ENCODE data around the gene CERS6. TPM values are rescaled to one million over a fixed set of nuclear protein-coding genes. Genes with fewer than 3 reads are reported as not detected.

CERS6 gene
- total and polyA plus RNA-seq, 2 of the 8 experiments (the other 6 are each of a cell fraction or from before 2014, with no cell fraction given): 6.8 to 28.2 TPM

DNA sequence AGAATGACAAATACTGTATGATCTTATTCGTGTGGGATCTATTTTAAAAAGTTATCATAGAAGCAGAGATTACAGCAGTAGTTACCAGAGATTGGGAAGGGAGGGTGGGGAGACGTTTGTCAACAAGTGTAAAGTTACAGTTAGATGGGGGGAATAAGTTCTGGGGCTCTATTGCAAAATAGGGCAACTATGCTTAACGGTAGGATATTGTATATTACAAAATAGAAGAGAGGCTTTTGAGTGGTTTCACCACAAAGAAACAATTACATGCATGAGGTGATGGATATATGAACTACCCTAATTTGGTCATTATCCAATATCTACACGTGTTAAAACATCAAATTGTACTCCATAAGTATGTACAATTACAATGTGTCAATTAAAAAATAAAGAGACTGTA lies 223.0 kb downstream of the CERS6 start:
- no peak overlapping the region for H2AFZ ChIP-seq (ENCODE audit: low read length)
- ChIA-PET CTCF (ENCODE audit: partially characterized antibody) (no interaction called here), POLR2A (ENCODE audit: partially characterized antibody) (no interaction called here)
- H4K91ac ChIP-seq (replicated peaks; ENCODE audit: insufficient read length, low read length): no peak overlapping the region
- no peak overlapping the region for H2BK12ac ChIP-seq (ENCODE audit: low read depth, low read length)
- H2BK5ac ChIP-seq (ENCODE audit: low read depth, low read length): no peak overlapping the region
- H3K9ac ChIP-seq (replicated peaks in 1 of 4; ENCODE audit: extremely low read depth in 1 of 4, low read depth in 3 of 4, low read length in 3 of 4): no peak overlapping the region
- no peak overlapping the region for H3K4me3 ChIP-seq (ENCODE audit: extremely low read depth in 1 of 4, insufficient read depth in 2 of 4, low read depth in 3 of 4, low read length in 4 of 4)
- peaks cover 0 to 1% of the 10 kb centered on the region in 2 experiments for H4K20me1 ChIP-seq (replicated peaks in 1 of 2; ENCODE audit: control insufficient read depth in 1 of 2, insufficient read depth in 2 of 2, low read length in 2 of 2)
- H4K5ac ChIP-seq (ENCODE audit: insufficient read length, low read depth, low read length): no peak overlapping the region
- H3K4me1 ChIP-seq (replicated peaks in 1 of 4; ENCODE audit: control insufficient read depth in 3 of 4, insufficient read depth in 4 of 4, low read length in 3 of 4): peaks cover 0 to 5% (median under 1%) of the 10 kb centered on the region in 4 experiments; a peak in 3 of 7 replicates
- no peak for DNase-seq (ENCODE audit: low read depth in 1 of 2, low spot score in 2 of 2)
- H3K27me3 ChIP-seq (replicated peaks in 1 of 4; ENCODE audit: control insufficient read depth in 3 of 4, extremely low read depth in 1 of 4, insufficient read depth in 3 of 4, low read length in 3 of 4): no peaks in the 10 kb centered on the region
- H2BK15ac ChIP-seq (ENCODE audit: low read length): no peak overlapping the region
- WGBS, 2 experiments (ENCODE audit: extremely low coverage in 1 of 2, insufficient coverage in 1 of 2, insufficient read length in 1 of 2, insufficient replicate concordance in 2 of 2, low coverage in 1 of 2, low lambda C conversion rate in 2 of 2, missing lambda C conversion rate in 1 of 2): 78% methylated on average over 4 of the region's 4 CpGs; no CpG with 5 or more reads in 1 of the 2 experiments
- H3K79me1 ChIP-seq (ENCODE audit: low read depth, low read length): no peaks in the 10 kb centered on the region
- H4K8ac ChIP-seq (ENCODE audit: extremely low read depth, insufficient read depth, low read length): no peak overlapping the region
- no peak overlapping the region for H2AK5ac ChIP-seq (ENCODE audit: low read depth, low read length)
- H3K56ac ChIP-seq (replicated peaks; ENCODE audit: insufficient read length, low read depth, low read length): no peak overlapping the region
- no peak overlapping the region for H3K27ac ChIP-seq (ENCODE audit: low read depth, low read length)
- H3K4ac ChIP-seq (replicated peaks; ENCODE audit: insufficient read length, low read depth, low read length): no peak overlapping the region
- H3K79me2 ChIP-seq (ENCODE audit: control insufficient read depth in 1 of 2, insufficient read depth in 2 of 2, low read length in 2 of 2): no peaks in the 10 kb centered on the region
- no peak overlapping the region for H3K14ac ChIP-seq (ENCODE audit: insufficient read length)
- H3K9me3 ChIP-seq (ENCODE audit: insufficient read depth in 2 of 2, low read depth in 1 of 2, low read length in 1 of 2): no peaks in the 10 kb centered on the region
- no peak overlapping the region for H3K4me2 ChIP-seq (ENCODE audit: insufficient read depth in 1 of 2, low read depth in 2 of 2, low read length in 2 of 2)
- no peaks in the 10 kb centered on the region for H3K36me3 ChIP-seq (ENCODE audit: control insufficient read depth in 2 of 4, insufficient read depth in 4 of 4, low read length in 3 of 4)
- no peak for FAIRE-seq
- H3K23me2 ChIP-seq (ENCODE audit: low read depth, low read length): no peaks in the 10 kb centered on the region
- no peak overlapping the region for H3K18ac ChIP-seq (ENCODE audit: extremely low read depth, low read length)
- no peak overlapping the region for H2BK20ac ChIP-seq (ENCODE audit: low read length)
- H3K23ac ChIP-seq (ENCODE audit: insufficient read length): no peak overlapping the region
- no peak overlapping the region for H2BK120ac ChIP-seq (replicated peaks; ENCODE audit: low read depth, low read length)
- no peak for TF ChIP-seq POLR2A (IDR thresholded peaks at IDR 0.05; ENCODE audit: control extremely low read depth in 1 of 2, low read depth in 2 of 2, low read length in 2 of 2)
- no peak for TF ChIP-seq TCF12 (IDR thresholded peaks at IDR 0.05; ENCODE audit: low read depth, low read length)
- no peak for TF ChIP-seq POLR2AphosphoS5 (IDR thresholded peaks at IDR 0.05; ENCODE audit: low read depth, low read length)
- TF ChIP-seq NANOG (IDR thresholded peaks at IDR 0.05; ENCODE audit: insufficient read depth, low read depth, low read length, poor library complexity, severe bottlenecking): no peak
- TF ChIP-seq SIRT6 (IDR thresholded peaks at IDR 0.05; ENCODE audit: low read length): no peak
- no peak for TF ChIP-seq BCL11A (IDR thresholded peaks at IDR 0.05; ENCODE audit: low read depth in 2 of 2, low read length in 2 of 2)
- TF ChIP-seq SIX5 (IDR thresholded peaks at IDR 0.05; ENCODE audit: low read depth, low read length): no peak
- no peak for TF ChIP-seq SUZ12 (IDR thresholded peaks at IDR 0.05; ENCODE audit: low read length)
- TF ChIP-seq TAF1 (IDR thresholded peaks at IDR 0.05; ENCODE audit: low read depth, low read length): no peak
- no peak for TF ChIP-seq JUND (IDR thresholded peaks at IDR 0.05; ENCODE audit: low read length)
- no peak for TF ChIP-seq SRF (IDR thresholded peaks at IDR 0.05; ENCODE audit: low read depth, low read length)
- TF ChIP-seq SAP30 (IDR thresholded peaks at IDR 0.05; ENCODE audit: insufficient read depth, insufficient replicate concordance, low read length): no peak
- TF ChIP-seq KDM5A (IDR thresholded peaks at IDR 0.05; ENCODE audit: low read length): no peak
- TF ChIP-seq, protein P1, sequence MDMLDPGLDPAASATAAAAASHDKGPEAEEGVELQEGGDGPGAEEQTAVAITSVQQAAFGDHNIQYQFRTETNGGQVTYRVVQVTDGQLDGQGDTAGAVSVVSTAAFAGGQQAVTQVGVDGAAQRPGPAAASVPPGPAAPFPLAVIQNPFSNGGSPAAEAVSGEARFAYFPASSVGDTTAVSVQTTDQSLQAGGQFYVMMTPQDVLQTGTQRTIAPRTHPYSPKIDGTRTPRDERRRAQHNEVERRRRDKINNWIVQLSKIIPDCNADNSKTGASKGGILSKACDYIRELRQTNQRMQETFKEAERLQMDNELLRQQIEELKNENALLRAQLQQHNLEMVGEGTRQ (IDR thresholded peaks at IDR 0.05; ENCODE audit: low read length): no peak
- no peak for TF ChIP-seq KDM1A (IDR thresholded peaks at IDR 0.05; ENCODE audit: borderline replicate concordance, low read length)
- TF ChIP-seq CEBPB (IDR thresholded peaks at IDR 0.05; ENCODE audit: low read depth, low read length): no peak
